CD4-positive, alpha-beta T cell treated with Interleukin-17A for 4 hours (primary cell): ENCODE data around the gene PI4KB.
"Not testable (repeated sequence)": the region's sequence is repeated elsewhere in the genome, so short reads cannot be mapped to it uniquely, and the experiment has no call there.

ENCODE experiments used
- DNase-seq: peaks from one replicate; pipeline ENCODE4 v3.0.0-alpha.2; 2020; ENCODE audit warnings: mixed read lengths

The PI4KB gene

GRCh38 chr1:151275341-151275740, 51.9 kb downstream of the PI4KB start:
- not testable (repeated sequence) for DNase-seq

GRCh38 chr1:151273924-151274466, 53.2 kb downstream of the PI4KB start:
- no peak for DNase-seq

GRCh38 chr1:151267760-151268159, 59.5 kb downstream of the PI4KB start:
- no peak for DNase-seq

GRCh38 chr1:151266821-151267220, 60.4 kb downstream of the PI4KB start:
- DNase-seq = no peak

GRCh38 chr1:151266315-151266714, 60.9 kb downstream of the PI4KB start:
- no peak for DNase-seq

- no peak for DNase-seq
These were observed 61.6 kb downstream of the PI4KB start for GRCh38 chr1:151265446-151266236.

- DNase-seq = no peak
These were observed 67.9 kb downstream of the PI4KB start for GRCh38 chr1:151259351-151259750.

GRCh38 chr1:151255381-151255780, 71.8 kb downstream of the PI4KB start:
- DNase-seq = no peak

GRCh38 chr1:151254217-151255213, 72.7 kb downstream of the PI4KB start, which contains the start of gene PSMD4:
Gene PSMD4 (plus strand): TSS chr1:151254734. CDS start chr1:151254783, 49 bp downstream.
- DNase-seq = peak; percentile 93

GRCh38 chr1:151251656-151252470, 75.4 kb downstream of the PI4KB start:
- DNase-seq = peak; percentile 75

GRCh38 chr1:151246786-151247185, 80.4 kb downstream of the PI4KB start:
- no peak for DNase-seq

- DNase-seq = no peak
These were observed 83.5 kb downstream of the PI4KB start for GRCh38 chr1:151243683-151244216.

GRCh38 chr1:151242442-151242841, 84.8 kb downstream of the PI4KB start:
- no peak for DNase-seq
